ENCODE measurements around the gene BTBD2. TPM values are rescaled to one million over a fixed set of nuclear protein-coding genes. Genes with fewer than 3 reads are reported as not detected.

The BTBD2 gene
- total and polyA plus RNA-seq, 2 of the 13 experiments (the other 11 are each of a cell fraction or from before 2014, with no cell fraction given): 28.1 to 45.3 TPM

GRCh38 chr19:2049741-2050348 lies 34.3 kb upstream of the BTBD2 start (continued):
- no peak for TF ChIP-seq ZNF607 (CRISPR knock-in tag; IDR thresholded peaks at IDR 0.05; ENCODE audit: borderline replicate concordance)
- no peak for TF ChIP-seq KAT7 (CRISPR knock-in tag; IDR thresholded peaks at IDR 0.05; ENCODE audit: borderline replicate concordance)
- TF ChIP-seq, protein P1, sequence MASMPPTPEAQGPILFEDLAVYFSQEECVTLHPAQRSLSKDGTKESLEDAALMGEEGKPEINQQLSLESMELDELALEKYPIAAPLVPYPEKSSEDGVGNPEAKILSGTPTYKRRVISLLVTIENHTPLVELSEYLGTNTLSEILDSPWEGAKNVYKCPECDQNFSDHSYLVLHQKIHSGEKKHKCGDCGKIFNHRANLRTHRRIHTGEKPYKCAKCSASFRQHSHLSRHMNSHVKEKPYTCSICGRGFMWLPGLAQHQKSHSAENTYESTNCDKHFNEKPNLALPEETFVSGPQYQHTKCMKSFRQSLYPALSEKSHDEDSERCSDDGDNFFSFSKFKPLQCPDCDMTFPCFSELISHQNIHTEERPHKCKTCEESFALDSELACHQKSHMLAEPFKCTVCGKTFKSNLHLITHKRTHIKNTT (CRISPR knock-in tag; IDR thresholded peaks at IDR 0.05): no peak
- TF ChIP-seq HDAC6 (IDR thresholded peaks at IDR 0.05; ENCODE audit: low read depth, low read length): no peak
- TF ChIP-seq, protein P2, sequence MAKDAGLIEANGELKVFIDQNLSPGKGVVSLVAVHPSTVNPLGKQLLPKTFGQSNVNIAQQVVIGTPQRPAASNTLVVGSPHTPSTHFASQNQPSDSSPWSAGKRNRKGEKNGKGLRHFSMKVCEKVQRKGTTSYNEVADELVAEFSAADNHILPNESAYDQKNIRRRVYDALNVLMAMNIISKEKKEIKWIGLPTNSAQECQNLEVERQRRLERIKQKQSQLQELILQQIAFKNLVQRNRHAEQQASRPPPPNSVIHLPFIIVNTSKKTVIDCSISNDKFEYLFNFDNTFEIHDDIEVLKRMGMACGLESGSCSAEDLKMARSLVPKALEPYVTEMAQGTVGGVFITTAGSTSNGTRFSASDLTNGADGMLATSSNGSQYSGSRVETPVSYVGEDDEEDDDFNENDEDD (CRISPR knock-in tag; IDR thresholded peaks at IDR 0.05; ENCODE audit: borderline replicate concordance): no peak
- no peak for TF ChIP-seq FOXO4 (CRISPR knock-in tag; conservative IDR thresholded peaks at IDR 0.05)
- no peak for TF ChIP-seq ZFP36 (IDR thresholded peaks at IDR 0.05; ENCODE audit: borderline replicate concordance, low read depth, low read length, partially characterized antibody)
- TF ChIP-seq PATZ1 (CRISPR knock-in tag; IDR thresholded peaks at IDR 0.05): peak; percentile 93
- TF ChIP-seq, protein P3, sequence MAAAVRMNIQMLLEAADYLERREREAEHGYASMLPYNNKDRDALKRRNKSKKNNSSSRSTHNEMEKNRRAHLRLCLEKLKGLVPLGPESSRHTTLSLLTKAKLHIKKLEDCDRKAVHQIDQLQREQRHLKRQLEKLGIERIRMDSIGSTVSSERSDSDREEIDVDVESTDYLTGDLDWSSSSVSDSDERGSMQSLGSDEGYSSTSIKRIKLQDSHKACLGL (CRISPR knock-in tag; IDR thresholded peaks at IDR 0.05): no peak
- TF ChIP-seq PHF8 (CRISPR knock-in tag; IDR thresholded peaks at IDR 0.05): no peak; the same call in 1 of the 2 replicates
- TF ChIP-seq MED13 (CRISPR knock-in tag; IDR thresholded peaks at IDR 0.05): no peak
- TF ChIP-seq ZC3H4 (CRISPR knock-in tag; IDR thresholded peaks at IDR 0.05; ENCODE audit: borderline replicate concordance): no peak
- TF ChIP-seq MBD4 (IDR thresholded peaks at IDR 0.05; ENCODE audit: borderline replicate concordance, low read length): no peak
- TF ChIP-seq, protein P4, sequence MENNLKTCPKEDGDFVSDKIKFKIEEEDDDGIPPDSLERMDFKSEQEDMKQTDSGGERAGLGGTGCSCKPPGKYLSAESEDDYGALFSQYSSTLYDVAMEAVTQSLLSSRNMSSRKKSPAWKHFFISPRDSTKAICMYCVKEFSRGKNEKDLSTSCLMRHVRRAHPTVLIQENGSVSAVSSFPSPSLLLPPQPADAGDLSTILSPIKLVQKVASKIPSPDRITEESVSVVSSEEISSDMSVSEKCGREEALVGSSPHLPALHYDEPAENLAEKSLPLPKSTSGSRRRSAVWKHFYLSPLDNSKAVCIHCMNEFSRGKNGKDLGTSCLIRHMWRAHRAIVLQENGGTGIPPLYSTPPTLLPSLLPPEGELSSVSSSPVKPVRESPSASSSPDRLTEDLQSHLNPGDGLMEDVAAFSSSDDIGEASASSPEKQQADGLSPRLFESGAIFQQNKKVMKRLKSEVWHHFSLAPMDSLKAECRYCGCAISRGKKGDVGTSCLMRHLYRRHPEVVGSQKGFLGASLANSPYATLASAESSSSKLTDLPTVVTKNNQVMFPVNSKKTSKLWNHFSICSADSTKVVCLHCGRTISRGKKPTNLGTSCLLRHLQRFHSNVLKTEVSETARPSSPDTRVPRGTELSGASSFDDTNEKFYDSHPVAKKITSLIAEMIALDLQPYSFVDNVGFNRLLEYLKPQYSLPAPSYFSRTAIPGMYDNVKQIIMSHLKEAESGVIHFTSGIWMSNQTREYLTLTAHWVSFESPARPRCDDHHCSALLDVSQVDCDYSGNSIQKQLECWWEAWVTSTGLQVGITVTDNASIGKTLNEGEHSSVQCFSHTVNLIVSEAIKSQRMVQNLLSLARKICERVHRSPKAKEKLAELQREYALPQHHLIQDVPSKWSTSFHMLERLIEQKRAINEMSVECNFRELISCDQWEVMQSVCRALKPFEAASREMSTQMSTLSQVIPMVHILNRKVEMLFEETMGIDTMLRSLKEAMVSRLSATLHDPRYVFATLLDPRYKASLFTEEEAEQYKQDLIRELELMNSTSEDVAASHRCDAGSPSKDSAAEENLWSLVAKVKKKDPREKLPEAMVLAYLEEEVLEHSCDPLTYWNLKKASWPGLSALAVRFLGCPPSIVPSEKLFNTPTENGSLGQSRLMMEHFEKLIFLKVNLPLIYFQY (CRISPR knock-in tag; IDR thresholded peaks at IDR 0.05; ENCODE audit: borderline replicate concordance): no peak; the same call in 1 of the 2 replicates
- TF ChIP-seq, protein P5, sequence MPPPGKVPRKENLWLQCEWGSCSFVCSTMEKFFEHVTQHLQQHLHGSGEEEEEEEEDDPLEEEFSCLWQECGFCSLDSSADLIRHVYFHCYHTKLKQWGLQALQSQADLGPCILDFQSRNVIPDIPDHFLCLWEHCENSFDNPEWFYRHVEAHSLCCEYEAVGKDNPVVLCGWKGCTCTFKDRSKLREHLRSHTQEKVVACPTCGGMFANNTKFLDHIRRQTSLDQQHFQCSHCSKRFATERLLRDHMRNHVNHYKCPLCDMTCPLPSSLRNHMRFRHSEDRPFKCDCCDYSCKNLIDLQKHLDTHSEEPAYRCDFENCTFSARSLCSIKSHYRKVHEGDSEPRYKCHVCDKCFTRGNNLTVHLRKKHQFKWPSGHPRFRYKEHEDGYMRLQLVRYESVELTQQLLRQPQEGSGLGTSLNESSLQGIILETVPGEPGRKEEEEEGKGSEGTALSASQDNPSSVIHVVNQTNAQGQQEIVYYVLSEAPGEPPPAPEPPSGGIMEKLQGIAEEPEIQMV (CRISPR knock-in tag; IDR thresholded peaks at IDR 0.05; ENCODE audit: low read depth): no peak
- TF ChIP-seq YY1 (IDR thresholded peaks at IDR 0.05; ENCODE audit: insufficient read depth, insufficient replicate concordance, low read depth, low read length): no peak
- TF ChIP-seq TRIM24 (CRISPR knock-in tag; IDR thresholded peaks at IDR 0.05): no peak

Measured in HepG2 (cell line).